NOMO-1 treated with dmso at 0.1 percent for 144 hours (cell line): Measurements from ENCODE around the gene GRIK3.

Experiments
- DNase-seq: peaks from one replicate; lab custom pipeline; 2025; ENCODE audit not compliant: unreplicated experiment; lab: John Stamatoyannopoulos, UW

GRIK3 gene

GRCh38 chr1:36835696-36836095, 198.6 kb downstream of the GRIK3 start:
- no peak for DNase-seq

- no peak for DNase-seq
These were observed 199.2 kb downstream of the GRIK3 start for GRCh38 chr1:36835017-36835695.

GRCh38 chr1:36834586-36834985, 199.7 kb downstream of the GRIK3 start:
- DNase-seq, result no peak

GRCh38 chr1:36831186-36831810, 203.0 kb downstream of the GRIK3 start:
- DNase-seq, result no peak

- DNase-seq, result no peak
These were observed 204.4 kb downstream of the GRIK3 start for GRCh38 chr1:36829961-36830360.

GRCh38 chr1:36829066-36829465, 205.2 kb downstream of the GRIK3 start:
- no peak for DNase-seq

- DNase-seq, result no peak
These were observed 209.1 kb downstream of the GRIK3 start for GRCh38 chr1:36825226-36825625.

GRCh38 chr1:36824390-36824861, 209.9 kb downstream of the GRIK3 start:
- DNase-seq, result no peak

- no peak for DNase-seq
These were observed 211.7 kb downstream of the GRIK3 start for GRCh38 chr1:36822648-36823047.

- no peak for DNase-seq
These were observed 212.9 kb downstream of the GRIK3 start for GRCh38 chr1:36821386-36821785.

- DNase-seq, result no peak
These were observed 215.5 kb downstream of the GRIK3 start for GRCh38 chr1:36818771-36819170.

GRCh38 chr1:36816348-36816747, 218.0 kb downstream of the GRIK3 start:
- DNase-seq, result no peak

- DNase-seq, result no peak
These were observed 219.5 kb downstream of the GRIK3 start for GRCh38 chr1:36814774-36815173.

- no peak for DNase-seq
These were observed 220.2 kb downstream of the GRIK3 start for GRCh38 chr1:36814083-36814482.

GRCh38 chr1:36807262-36807661, 227.1 kb downstream of the GRIK3 start:
- DNase-seq, result no peak

- DNase-seq, result no peak
These were observed 228.2 kb downstream of the GRIK3 start for GRCh38 chr1:36805979-36806640.

- DNase-seq, result no peak
These were observed 229.5 kb downstream of the GRIK3 start for GRCh38 chr1:36804669-36805314.

GRCh38 chr1:36803868-36804570, 230.3 kb downstream of the GRIK3 start:
- no peak for DNase-seq

GRCh38 chr1:36802018-36802417, 232.3 kb downstream of the GRIK3 start:
- DNase-seq, result no peak

- no peak for DNase-seq
These were observed 236.6 kb downstream of the GRIK3 start for GRCh38 chr1:36797761-36798160.

- no peak for DNase-seq
These were observed 237.6 kb downstream of the GRIK3 start for GRCh38 chr1:36796733-36797132.
